IMR-90 (cell line): ENCODE results near the gene TRIM40. TPM values are rescaled to one million over a fixed set of nuclear protein-coding genes. Genes with fewer than 3 reads are reported as not detected.

Experiments
- ATAC-seq: fragments of 200-7000 bp; cut with Tn5 transposase; 2 replicates; pipeline ENCODE4 v1.9.1; 2020; ENCODE audit warnings: low read depth, mild to moderate bottlenecking, moderate library complexity
- BruUV-seq: library from RNA; stranded (reverse); fragments of 400-500 nt; replicated peaks from 2 replicates; lab custom pipeline; 2021; lab: Mats Ljungman, UMichigan
- CTCF ChIA-PET: fragments of 300-600 bp; formaldehyde crosslinking; extraction: SDS; loops from one replicate; lab custom pipeline; 2021; ENCODE audit warnings: antibody characterized with exemption; lab: Yijun Ruan, JAX
- POLR2A ChIA-PET: fragments of 300-600 bp; sonication (Branson Sonifier 250); formaldehyde crosslinking; loops from one replicate; lab custom pipeline; 2022; ENCODE audit warnings: antibody characterized with exemption; ENCODE audit not compliant: unreplicated experiment; lab: Charles Lee
- DNase-seq: peaks from one replicate; pipeline ENCODE4 v3.0.0; 2013
- H2AFZ ChIP-seq: replicated peaks from 2 replicates; pipeline ENCODE3; 2013; ENCODE audit warnings: low read length, mild to moderate bottlenecking; ENCODE audit not compliant: poor library complexity
- H2AK5ac ChIP-seq: 2 replicates; pipeline ENCODE4 v1.6.1; 2013; ENCODE audit warnings: low read depth, low read length, inconsistent platforms
- H2AK9ac ChIP-seq: replicated peaks from 2 replicates; pipeline ENCODE3; 2013; ENCODE audit warnings: mild to moderate bottlenecking, low read depth, low read length, moderate library complexity; ENCODE audit not compliant: poor library complexity
- H2BK120ac ChIP-seq: 2 replicates; pipeline ENCODE4 v1.6.1; 2013; ENCODE audit warnings: low read depth, low read length, inconsistent platforms
- H2BK15ac ChIP-seq: 3 replicates; pipeline ENCODE4 v1.6.1; 2013; ENCODE audit warnings: low read depth, low read length, inconsistent platforms
- H2BK20ac ChIP-seq: 2 replicates; pipeline ENCODE4 v1.6.1; 2013; ENCODE audit warnings: low read depth, mild to moderate bottlenecking, inconsistent platforms, low read length, moderate library complexity
- H2BK5ac ChIP-seq: 2 replicates; pipeline ENCODE4 v1.6.1; 2013; ENCODE audit warnings: mild to moderate bottlenecking, low read depth, low read length, inconsistent platforms; ENCODE audit not compliant: poor library complexity, severe bottlenecking
- H3K14ac ChIP-seq: replicated peaks from 2 replicates; pipeline ENCODE4 v1.6.1; 2013; ENCODE audit warnings: low read depth, low read length, inconsistent platforms
- H3K18ac ChIP-seq: 2 replicates; pipeline ENCODE4 v1.6.1; 2013; ENCODE audit warnings: low read depth, low read length, control low read depth
- H3K23ac ChIP-seq: 2 replicates; pipeline ENCODE4 v1.6.1; 2013; ENCODE audit warnings: low read depth, low read length, inconsistent platforms
- H3K27ac ChIP-seq: 2 replicates; pipeline ENCODE4 v1.5.1; 2013; ENCODE audit warnings: mild to moderate bottlenecking, control low read depth, low read length; ENCODE audit not compliant: insufficient read depth
- H3K27me3 ChIP-seq: 2 replicates; pipeline ENCODE4 v1.6.1; 2013; ENCODE audit warnings: low read length; ENCODE audit not compliant: control insufficient read depth, insufficient read depth
- H3K36me3 ChIP-seq: 2 replicates; pipeline ENCODE4 v1.6.1; 2013; ENCODE audit warnings: low read length, mixed read lengths; ENCODE audit not compliant: control insufficient read depth, insufficient read depth
- H3K4ac ChIP-seq: 2 replicates; pipeline ENCODE4 v1.6.1; 2013; ENCODE audit warnings: low read depth, low read length, inconsistent platforms
- H3K4me1 ChIP-seq: 2 replicates; pipeline ENCODE4 v1.6.1; 2013; ENCODE audit warnings: low read length, mixed read lengths; ENCODE audit not compliant: control insufficient read depth, insufficient read depth
- H3K4me2 ChIP-seq: 2 replicates; pipeline ENCODE4 v1.6.1; 2013; ENCODE audit warnings: low read depth, mild to moderate bottlenecking, control low read depth, low read length, moderate library complexity
- H3K4me3 ChIP-seq: 2 replicates; pipeline ENCODE4 v1.5.1; 2013; ENCODE audit warnings: low read depth, mild to moderate bottlenecking, control low read depth, low read length, moderate library complexity; ENCODE audit not compliant: insufficient read depth
- H3K56ac ChIP-seq: 2 replicates; pipeline ENCODE4 v1.6.1; 2013; ENCODE audit warnings: low read length, inconsistent platforms; ENCODE audit not compliant: insufficient read depth; ENCODE audit errors: extremely low read depth
- H3K79me1 ChIP-seq, 2 experiments: 2 replicates each; pipeline ENCODE4 v1.6.1; 2013; ENCODE audit warnings: low read length in 2 of 2, inconsistent platforms in 1 of 2, low read depth in 1 of 2
- H3K9ac ChIP-seq: 2 replicates; pipeline ENCODE4 v1.6.1; 2013; ENCODE audit warnings: low read depth, low read length, control low read depth
- H3K9me1 ChIP-seq: 2 replicates; pipeline ENCODE4 v1.6.1; 2013; ENCODE audit warnings: low read length, inconsistent platforms; ENCODE audit not compliant: insufficient read depth
- H3K9me3 ChIP-seq: 2 replicates; pipeline ENCODE4 v1.6.1; 2013; ENCODE audit warnings: low read length; ENCODE audit not compliant: control insufficient read depth, insufficient read depth
- H4K20me1 ChIP-seq: 2 replicates; pipeline ENCODE4 v1.6.1; 2013; ENCODE audit warnings: low read length, inconsistent platforms; ENCODE audit not compliant: insufficient read depth
- H4K5ac ChIP-seq: 2 replicates; pipeline ENCODE4 v1.6.1; 2013; ENCODE audit warnings: mild to moderate bottlenecking, low read depth, low read length, control low read depth
- H4K8ac ChIP-seq, 2 experiments: 2 replicates each; pipeline ENCODE4 v1.6.1; 2013; ENCODE audit warnings: low read depth in 2 of 2, low read length in 2 of 2, control low read depth in 1 of 2, inconsistent platforms in 1 of 2
- H4K91ac ChIP-seq: 2 replicates; pipeline ENCODE4 v1.6.1; 2013; ENCODE audit warnings: low read depth, low read length, inconsistent platforms; ENCODE audit not compliant: insufficient read depth
- BHLHE40 ChIP-seq: fragments of 150-350 bp; IDR thresholded peaks from 2 replicates; pipeline ENCODE4 v1.6.1; 2016; ENCODE audit warnings: mild to moderate bottlenecking, low read depth, low read length
- MAZ ChIP-seq: IDR thresholded peaks from 2 replicates; pipeline ENCODE4 v1.6.1; 2012; ENCODE audit warnings: low read depth, mild to moderate bottlenecking, low read length, improper control_type of control experiment, moderate library complexity, borderline replicate concordance
- MXI1 ChIP-seq: IDR thresholded peaks from 2 replicates; pipeline ENCODE4 v1.6.1; 2012; ENCODE audit warnings: low read depth, mild to moderate bottlenecking, low read length, moderate library complexity, borderline replicate concordance
- NFE2L2 ChIP-seq: fragments of 150-350 bp; IDR thresholded peaks from 2 replicates; pipeline ENCODE4 v1.6.1; 2016; ENCODE audit warnings: low read depth, mild to moderate bottlenecking, low read length
- RFX5 ChIP-seq: IDR thresholded peaks from 2 replicates; pipeline ENCODE4 v1.8.0; 2012; ENCODE audit warnings: low read depth, mild to moderate bottlenecking, low read length, moderate library complexity
- WGBS, 2 experiments: methylation state at CpG; one replicate each; pipeline versions ENCODE4 v1.1.5 to v1.1.7; 2013; ENCODE audit warnings: missing lambda C conversion rate in 2 of 2; ENCODE audit not compliant: insufficient read length in 1 of 2; ENCODE audit errors: extremely low coverage in 2 of 2; 5-methylcytosine and 5-hydroxymethylcytosine counted together
- dilution Hi-C: fragments of 300-500 bp; cut with HindIII; formaldehyde crosslinking; loops from one replicate; pipeline ENCODE4 v1.14.3; 2018; ENCODE audit warnings: low sequenced_read_pairs; ENCODE audit not compliant: unreplicated experiment
- in situ Hi-C: fragments of 300-500 bp; cut with MboI; formaldehyde crosslinking; loops from 3 replicates; pipeline ENCODE4 v1.14.3; 2019; ENCODE audit warnings: low sequenced_read_pairs, inconsistent platforms, mixed read lengths
- intact Hi-C: fragments of 100-400 bp; cut with micrococcal nuclease; formaldehyde crosslinking; loops from 2 replicates; pipeline ENCODE4 v1.10.0; 2022
- polyA plus RNA-seq, 3 experiments: library from polyadenylated mRNA; depleted of rRNA; stranded (reverse); fragments of >200 nt; gene quantifications; 2 replicates each; pipeline ENCODE4 v1.2.3, GENCODE V29; 2012; ENCODE audit warnings: low replicate concordance in 1 of 3
- total RNA-seq: library from RNA; depleted of rRNA; stranded (reverse); fragments of >200 nt; gene quantifications from 2 replicates; pipeline ENCODE4 v1.2.3, GENCODE V29; 2012

TRIM40 gene
- total and polyA plus RNA-seq, 2 of the 4 experiments (the other 2 are of a cell fraction) = not detected

- BruUV-seq = no TSS peak
These were observed 27.4 kb downstream of the TRIM40 start, which contains the start of gene TRIM15 for GRCh38 chr6:30163090-30163917. Gene TRIM15, plus strand, starts transcription at chr6:30163546. Its CDS starts 139 bp downstream, at chr6:30163685.

More at GRCh38 chr6:30163090-30163917, 27.4 kb downstream of the TRIM40 start, which contains the start of gene TRIM15:
- Histone ChIP-seq H3K18ac (no peak within 1 kb of the TSS), H2AK5ac (no peak within 1 kb of the TSS), H2AK9ac (no peak within 1 kb of the TSS), H3K9me3 (no peaks in the 10 kb centered on the region), H3K36me3 (no peaks in the 10 kb centered on the region), H2BK120ac (no peak within 1 kb of the TSS), H2BK20ac (no peak within 1 kb of the TSS), H3K79me1 (no peaks in the 10 kb centered on the region), H3K9me1 (no peaks in the 10 kb centered on the region), H4K5ac (no peak within 1 kb of the TSS), H3K14ac (no peak within 1 kb of the TSS), H2AFZ (no peak within 1 kb of the TSS), H2BK15ac (no peak within 1 kb of the TSS), H3K23ac (no peak within 1 kb of the TSS), H2BK5ac (no peak within 1 kb of the TSS), H4K8ac (no peak within 1 kb of the TSS), H3K4me1 (no peaks in the 10 kb centered on the region), H3K9ac (no peak within 1 kb of the TSS), H3K27ac (no peak within 1 kb of the TSS), H3K27me3 (peaks cover 37% of the 10 kb centered on the region), H4K91ac (no peak within 1 kb of the TSS), H3K56ac (no peak within 1 kb of the TSS), H3K4ac (no peak within 1 kb of the TSS), H3K4me3 (no peak within 1 kb of the TSS), H4K20me1 (no peaks in the 10 kb centered on the region), H3K4me2 (no peak within 1 kb of the TSS)
- in situ Hi-C loops (no loop called here), dilution Hi-C loops (no loop called here), intact Hi-C loops (no loop called here)
- DNase-seq (no peak), ATAC-seq (no peak)
- no peak for TF ChIP-seq MXI1
- no peak for TF ChIP-seq MAZ
- no peak for TF ChIP-seq RFX5
- TF ChIP-seq BHLHE40 = no peak
- no peak for TF ChIP-seq NFE2L2
- 74% methylated on average over 15 of the region's 31 CpGs; no CpG with 5 or more reads in 1 of the 2 experiments for WGBS, 2 experiments
- ChIA-PET POLR2A (no interaction called here), CTCF (no interaction called here)
